CD4-positive, CD25-positive, alpha-beta regulatory T cell (primary cell): Measurements from ENCODE around the gene CD99. TPM values are rescaled to one million over a fixed set of nuclear protein-coding genes. Genes with fewer than 3 reads are reported as not detected.

Source experiments
- ATAC-seq, 2 donors: fragments of 150-1000 bp; cut with Tn5 transposase; one replicate each; pipeline ENCODE4 v1.10.0; 2021; ENCODE audit warnings: low read depth in 2 of 2, moderate number of reproducible peaks in 2 of 2, moderate library complexity in 1 of 2
- DNase-seq, 3 donors: peaks; one replicate each; pipeline versions ENCODE4 v3.0.0 to v3.0.0-alpha.2; 2012 to 2022; ENCODE audit warnings: mixed read lengths in 1 of 3
- H3K27ac ChIP-seq: one replicate; pipeline ENCODE4 v1.7.0; 2013; ENCODE audit warnings: mild to moderate bottlenecking, low read length; ENCODE audit not compliant: insufficient read depth, poor library complexity, severe bottlenecking
- H3K27me3 ChIP-seq: one replicate; pipeline ENCODE4 v1.7.0; 2013; ENCODE audit warnings: low read length; ENCODE audit not compliant: control insufficient read depth, insufficient read depth
- H3K36me3 ChIP-seq: one replicate; pipeline ENCODE4 v1.7.0; 2013; ENCODE audit warnings: mild to moderate bottlenecking, low read length, moderate library complexity; ENCODE audit not compliant: control insufficient read depth, insufficient read depth
- H3K4me1 ChIP-seq: 2 replicates; pipeline ENCODE4 v1.7.0; 2013; ENCODE audit warnings: mild to moderate bottlenecking, low read length; ENCODE audit not compliant: insufficient read depth, control insufficient read depth, poor library complexity, severe bottlenecking
- H3K4me3 ChIP-seq: one replicate; pipeline ENCODE4 v1.7.0; 2013; ENCODE audit warnings: low read depth, mild to moderate bottlenecking, low read length, moderate library complexity
- H3K9me3 ChIP-seq, 2 experiments: 1 replicate in 1 of 2; 2 replicates in 1 of 2; pipeline ENCODE4 v1.7.0; 2013; ENCODE audit warnings: low read length in 2 of 2, mild to moderate bottlenecking in 1 of 2, moderate library complexity in 1 of 2; ENCODE audit not compliant: control insufficient read depth in 2 of 2
- H3K27ac Mint-ChIP-seq, 3 donors: one replicate each; pipeline ENCODE4 v1.8.0; 2020 to 2022; ENCODE audit warnings: mild to moderate bottlenecking in 3 of 3, mixed read lengths in 3 of 3, moderate library complexity in 2 of 3
- H3K27me3 Mint-ChIP-seq: one replicate; pipeline ENCODE4 v1.8.0; 2022; ENCODE audit warnings: mild to moderate bottlenecking, mixed read lengths
- H3K36me3 Mint-ChIP-seq: one replicate; pipeline ENCODE4 v1.8.0; 2020; ENCODE audit warnings: mixed read lengths
- H3K4me1 Mint-ChIP-seq, 4 donors: one replicate each; pipeline ENCODE4 v1.8.0; 2020 to 2022; ENCODE audit warnings: mixed read lengths in 4 of 4, mild to moderate bottlenecking in 1 of 4
- H3K4me3 Mint-ChIP-seq, 4 donors: one replicate each; pipeline ENCODE4 v1.8.0; 2020 to 2022; ENCODE audit warnings: mild to moderate bottlenecking in 4 of 4, mixed read lengths in 4 of 4, moderate library complexity in 3 of 4
- H3K9me3 Mint-ChIP-seq, 7 donors: one replicate each; pipeline ENCODE4 v1.8.0; 2020 to 2022; ENCODE audit warnings: mixed read lengths in 7 of 7, mild to moderate bottlenecking in 3 of 7, moderate library complexity in 2 of 7
- polyA plus RNA-seq, 4 donors: library from polyadenylated mRNA; unstranded; fragments of 300-500 nt; fragmentation: Illumina TruSeq; gene quantifications; one replicate each; pipeline ENCODE4 v1.2.3, GENCODE V29; 2021
- total RNA-seq: library from RNA; stranded (reverse); gene quantifications from one replicate; pipeline ENCODE4 v1.2.3, GENCODE V29; 2022

Gene CD99
- total and polyA plus RNA-seq, 5 donors from 2014 or later = 286 to 459 (median 320) TPM

DNA sequence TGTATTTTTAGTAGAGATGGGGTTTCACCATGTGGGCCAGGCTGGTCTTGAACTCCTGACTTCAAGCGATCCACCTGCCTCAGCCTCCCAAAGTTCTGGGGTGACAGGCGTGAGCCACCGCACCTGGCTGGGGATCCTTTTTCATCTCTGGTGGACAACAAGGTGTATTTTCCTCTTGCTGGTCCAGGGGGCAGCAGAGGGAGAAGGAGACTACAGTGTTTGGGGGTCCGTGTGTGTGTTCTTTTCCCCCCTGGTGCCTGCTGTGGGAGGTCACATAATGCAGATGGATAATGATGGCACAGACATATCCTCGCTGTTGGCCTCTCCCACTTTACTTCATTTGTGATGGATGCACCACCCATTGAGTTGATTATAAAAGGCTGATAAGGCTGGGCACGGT, 39.0 kb upstream of the CD99 start:
- Histone ChIP-seq H3K4me1 (no peaks in the 10 kb centered on the region), H3K27me3 (no peaks in the 10 kb centered on the region), H3K27ac (no peak overlapping the region), H3K36me3 (peaks cover 3% of the 10 kb centered on the region), H3K9me3 (no peaks in the 10 kb centered on the region), H3K4me3 (no peak overlapping the region)
- Mint-ChIP-seq H3K4me3 (no peak overlapping the region), H3K4me1 (peaks cover 0 to 2% (median 0%) of the 10 kb centered on the region in 4 donors), H3K9me3 (peaks cover 0 to 1% (median 0%) of the 10 kb centered on the region in 7 donors), H3K27me3 (no peaks in the 10 kb centered on the region), H3K36me3 (peaks cover 41% of the 10 kb centered on the region), H3K27ac (no peak overlapping the region)
- DNase-seq = no peak
- no peak for ATAC-seq

DNA sequence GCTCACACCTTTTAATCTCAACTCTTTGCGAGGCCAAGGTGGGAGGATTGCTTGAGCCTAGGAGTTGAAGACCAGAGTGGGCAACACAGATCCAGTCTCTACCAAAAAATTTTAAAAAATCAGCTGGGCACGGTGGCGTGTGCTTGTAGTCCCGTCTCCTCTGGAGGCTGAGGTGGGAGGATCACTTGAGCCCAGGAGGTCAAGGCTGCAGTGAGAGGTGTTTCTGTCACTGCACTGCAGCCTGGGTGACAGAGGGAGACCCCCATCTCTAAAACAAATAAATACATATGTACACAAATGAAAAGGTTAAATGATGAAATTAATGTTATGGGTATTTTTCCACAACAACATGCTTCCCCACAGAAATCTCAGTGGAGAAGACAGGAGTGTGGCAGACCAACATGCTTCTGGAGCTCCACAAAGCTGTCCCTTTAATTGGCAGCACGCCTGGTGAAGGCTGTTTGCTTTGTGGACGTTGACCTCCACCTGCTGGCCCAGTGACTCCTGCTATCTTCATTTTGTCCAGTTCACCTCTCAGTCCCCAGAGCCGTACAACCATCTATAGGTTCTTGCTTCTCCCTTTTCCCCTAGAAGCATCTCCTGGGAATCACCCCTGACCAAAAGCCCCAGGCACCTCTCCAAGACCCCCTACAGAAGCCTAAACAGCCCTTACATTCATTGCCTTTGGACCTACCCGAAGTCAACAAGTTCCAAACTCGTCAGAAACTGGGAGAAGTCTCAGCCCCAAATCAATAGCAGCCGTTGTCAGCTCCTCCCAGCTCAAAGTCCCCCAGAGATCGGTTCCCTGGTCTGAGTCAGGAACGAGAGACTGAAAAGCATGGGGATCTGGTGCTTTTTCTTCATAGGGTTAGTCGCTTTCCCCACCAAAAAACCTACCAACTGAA, 36.4 kb upstream of the CD99 start:
- Histone ChIP-seq H3K4me3 (no peak overlapping the region), H3K27ac (no peak overlapping the region), H3K9me3 (no peaks in the 10 kb centered on the region), H3K4me1 (no peaks in the 10 kb centered on the region), H3K36me3 (no peaks in the 10 kb centered on the region), H3K27me3 (no peaks in the 10 kb centered on the region)
- peaks cover 23% of the 10 kb centered on the region for H3K36me3 Mint-ChIP-seq
- H3K4me3 Mint-ChIP-seq = no peak overlapping the region
- ATAC-seq = no peak
- DNase-seq = no peak
- peaks cover 0 to 2% (median 0%) of the 10 kb centered on the region in 4 donors for H3K4me1 Mint-ChIP-seq
- H3K27ac Mint-ChIP-seq = peak overlapping the region in 2 of 3 donors; percentile 20 to 28
- H3K9me3 Mint-ChIP-seq = peaks cover 0 to 1% (median 0%) of the 10 kb centered on the region in 7 donors
- no peaks in the 10 kb centered on the region for H3K27me3 Mint-ChIP-seq

- Mint-ChIP-seq H3K27me3 (no peaks in the 10 kb centered on the region), H3K36me3 (peaks cover 15% of the 10 kb centered on the region), H3K4me3 (no peak overlapping the region), H3K27ac (no peak overlapping the region), H3K4me1 (peaks cover 0 to 2% (median 0%) of the 10 kb centered on the region in 4 donors), H3K9me3 (peaks cover 0 to 1% (median 0%) of the 10 kb centered on the region in 7 donors)
- ATAC-seq (no peak), DNase-seq (no peak)
- no peak overlapping the region for H3K27ac ChIP-seq
- no peaks in the 10 kb centered on the region for H3K27me3 ChIP-seq
- H3K36me3 ChIP-seq = no peaks in the 10 kb centered on the region
- H3K4me1 ChIP-seq = no peaks in the 10 kb centered on the region
- H3K9me3 ChIP-seq = no peaks in the 10 kb centered on the region
- no peak overlapping the region for H3K4me3 ChIP-seq
Measured at GRCh38 chrX:2656257-2656836, 34.7 kb upstream of the CD99 start.

GRCh38 chrX:2657532-2658113, 33.5 kb upstream of the CD99 start:
- Histone ChIP-seq H3K9me3 (no peaks in the 10 kb centered on the region), H3K4me1 (no peaks in the 10 kb centered on the region), H3K27me3 (no peaks in the 10 kb centered on the region), H3K36me3 (no peaks in the 10 kb centered on the region), H3K27ac (no peak overlapping the region), H3K4me3 (no peak overlapping the region)
- Mint-ChIP-seq H3K36me3 (peaks cover 15% of the 10 kb centered on the region), H3K4me1 (peaks cover 0 to 2% (median 0%) of the 10 kb centered on the region in 4 donors), H3K9me3 (peaks cover 0 to 1% (median 0%) of the 10 kb centered on the region in 7 donors), H3K27me3 (no peaks in the 10 kb centered on the region), H3K27ac (peak overlapping the region in 1 of 3 donors; percentile 32), H3K4me3 (no peak overlapping the region)
- ATAC-seq (no peak), DNase-seq (no peak)

DNA sequence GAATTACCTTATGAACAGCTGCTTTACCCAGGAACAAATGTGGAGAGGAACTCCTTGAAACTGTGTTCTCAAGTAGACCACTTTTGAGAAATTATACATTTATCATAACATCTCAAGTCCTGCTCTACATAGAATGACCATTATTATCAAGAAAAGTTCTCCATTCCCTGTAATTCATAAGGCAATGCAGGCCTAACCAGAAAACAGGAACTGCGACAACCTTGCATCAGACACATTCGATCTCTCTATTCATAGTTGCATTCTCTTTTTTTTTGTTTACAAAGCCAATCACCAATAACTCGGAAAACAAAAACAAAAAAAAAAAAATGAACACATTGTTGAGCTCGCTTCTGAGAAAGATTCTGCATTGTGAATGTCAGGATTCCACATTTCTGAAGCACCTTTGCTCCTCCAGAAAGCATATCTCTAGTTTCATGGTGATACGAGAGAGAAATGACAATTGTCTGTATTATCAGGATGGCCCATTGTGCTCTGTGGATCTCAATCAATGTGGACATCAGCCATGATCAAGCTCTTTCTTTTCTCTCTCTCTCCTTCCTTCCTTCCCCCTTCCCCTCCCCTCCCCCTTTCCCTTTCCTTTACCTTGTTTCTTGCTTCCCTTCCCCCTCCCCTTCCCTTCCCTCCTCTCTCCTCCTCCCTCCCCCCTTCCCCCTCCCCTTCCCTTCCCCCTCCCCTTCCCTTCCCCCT, 32.4 kb upstream of the CD99 start:
- Mint-ChIP-seq H3K27me3 (no peaks in the 10 kb centered on the region), H3K36me3 (peaks cover 11% of the 10 kb centered on the region), H3K9me3 (no peaks in the 10 kb centered on the region), H3K27ac (peak overlapping the region in 1 of 3 donors; percentile 65), H3K4me1 (peaks cover 0 to 2% (median 0%) of the 10 kb centered on the region in 4 donors), H3K4me3 (no peak overlapping the region)
- H3K4me1 ChIP-seq = no peaks in the 10 kb centered on the region
- no peaks in the 10 kb centered on the region for H3K36me3 ChIP-seq
- DNase-seq (no peak), ATAC-seq (no peak)
- no peak overlapping the region for H3K27ac ChIP-seq
- H3K4me3 ChIP-seq = no peak overlapping the region
- H3K27me3 ChIP-seq = no peaks in the 10 kb centered on the region
- H3K9me3 ChIP-seq = no peaks in the 10 kb centered on the region

DNA sequence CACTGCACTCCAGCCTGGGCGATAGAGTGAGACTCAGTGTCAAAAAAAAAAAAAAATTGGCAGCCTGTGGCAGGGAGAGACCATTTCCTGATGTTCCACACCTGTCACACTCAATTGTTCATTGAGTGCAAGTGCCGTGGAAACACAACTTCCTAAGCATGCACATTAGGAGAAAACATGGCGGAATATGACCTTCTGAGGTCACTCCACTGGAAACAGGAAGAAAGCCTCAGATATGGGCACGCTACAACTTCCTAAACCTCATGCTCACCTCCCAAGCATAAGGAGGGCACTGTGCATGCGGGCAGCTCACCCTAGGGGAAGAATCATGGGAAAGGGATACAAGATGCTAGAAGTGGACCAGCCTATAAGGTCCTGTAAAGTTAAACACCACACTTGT, 28.5 kb upstream of the CD99 start:
- Mint-ChIP-seq H3K4me3 (no peak overlapping the region), H3K4me1 (peaks cover 0 to 2% (median 0%) of the 10 kb centered on the region in 4 donors), H3K27me3 (no peaks in the 10 kb centered on the region), H3K36me3 (no peaks in the 10 kb centered on the region), H3K27ac (no peak overlapping the region), H3K9me3 (no peaks in the 10 kb centered on the region)
- no peaks in the 10 kb centered on the region for H3K9me3 ChIP-seq
- no peak overlapping the region for H3K27ac ChIP-seq
- H3K4me1 ChIP-seq = no peaks in the 10 kb centered on the region
- H3K27me3 ChIP-seq = no peaks in the 10 kb centered on the region
- H3K36me3 ChIP-seq = no peaks in the 10 kb centered on the region
- no peak for ATAC-seq
- DNase-seq = no peak
- H3K4me3 ChIP-seq = no peak overlapping the region

DNA sequence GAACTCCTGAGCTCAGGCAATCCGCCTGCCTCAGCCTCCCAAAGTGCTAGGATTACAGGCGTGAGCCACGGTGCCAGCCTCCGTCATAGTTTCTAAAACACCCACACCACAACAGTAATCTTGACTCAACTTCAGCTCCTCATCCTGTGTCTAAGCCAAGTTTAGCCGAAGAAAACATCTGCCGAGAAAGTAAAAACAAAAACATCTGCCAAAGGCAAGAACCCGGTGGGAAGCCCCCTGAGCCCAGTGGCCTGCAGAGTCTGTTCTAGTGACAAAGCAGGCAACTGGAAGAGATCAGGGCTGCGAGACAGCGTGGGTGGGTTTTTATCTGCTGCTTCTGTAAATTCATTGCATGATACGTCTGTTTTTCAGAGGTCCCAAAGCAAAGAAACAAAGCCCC, 26.6 kb upstream of the CD99 start:
- no peak overlapping the region for H3K27ac ChIP-seq
- H3K4me3 ChIP-seq = no peak overlapping the region
- no peaks in the 10 kb centered on the region for H3K4me1 ChIP-seq
- H3K27me3 ChIP-seq = no peaks in the 10 kb centered on the region
- no peaks in the 10 kb centered on the region for H3K36me3 ChIP-seq
- Mint-ChIP-seq H3K36me3 (peaks cover 8% of the 10 kb centered on the region), H3K4me1 (no peaks in the 10 kb centered on the region), H3K27ac (no peak overlapping the region), H3K4me3 (peak overlapping the region in 1 of 4 donors; percentile 21), H3K27me3 (no peaks in the 10 kb centered on the region), H3K9me3 (no peaks in the 10 kb centered on the region)
- H3K9me3 ChIP-seq = no peaks in the 10 kb centered on the region
- ATAC-seq (no peak), DNase-seq (no peak)
